ENCODE results near the gene C12orf76.

DNA sequence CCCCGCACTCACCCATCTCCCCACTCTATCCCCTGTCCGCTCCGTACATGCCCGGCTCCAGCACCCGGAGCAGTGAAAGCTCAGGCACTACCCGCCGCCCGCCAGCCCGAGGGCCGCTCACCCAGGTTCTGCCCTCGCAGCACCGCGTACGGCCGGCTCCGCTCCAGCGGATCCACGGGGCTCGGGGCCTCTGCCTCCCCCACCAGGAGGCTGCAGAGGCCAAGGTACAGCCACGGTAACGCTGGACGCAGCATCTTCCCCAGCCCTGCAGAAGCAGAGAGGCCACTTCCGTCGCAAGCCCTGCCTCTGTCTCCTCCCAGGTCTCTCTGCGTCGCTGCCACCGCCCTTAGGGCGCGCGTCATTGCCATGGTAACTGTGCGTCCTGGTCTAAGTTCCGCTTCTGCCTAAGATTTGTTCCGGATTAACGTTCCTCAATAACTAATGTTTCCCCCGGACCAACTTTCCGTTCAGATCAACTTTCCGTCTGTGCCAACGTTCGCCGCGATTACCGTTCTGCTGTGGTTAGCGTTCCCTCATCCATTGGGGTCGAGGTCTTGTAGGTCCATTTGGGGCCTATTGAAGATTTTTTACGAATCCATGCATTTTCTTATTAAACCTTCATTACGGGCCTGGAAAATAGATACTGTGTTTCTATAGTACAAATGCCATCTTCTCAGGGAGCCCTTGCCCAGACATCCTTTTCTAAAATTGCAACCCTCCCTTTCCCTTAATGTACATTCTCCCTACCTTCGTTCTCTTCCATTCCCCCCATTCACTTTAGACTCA is at the start of gene C12orf76:
- TF ChIP-seq CTCF (IDR thresholded peaks at IDR 0.05) = no peak
- TF ChIP-seq RAD21 (conservative IDR thresholded peaks at IDR 0.05 in 1 of 2, IDR thresholded peaks at IDR 0.05 in 1 of 2) = peak in 1 of 2 experiments; percentile 27; a peak in 1 of 5 replicates
- TF ChIP-seq, protein P1, sequence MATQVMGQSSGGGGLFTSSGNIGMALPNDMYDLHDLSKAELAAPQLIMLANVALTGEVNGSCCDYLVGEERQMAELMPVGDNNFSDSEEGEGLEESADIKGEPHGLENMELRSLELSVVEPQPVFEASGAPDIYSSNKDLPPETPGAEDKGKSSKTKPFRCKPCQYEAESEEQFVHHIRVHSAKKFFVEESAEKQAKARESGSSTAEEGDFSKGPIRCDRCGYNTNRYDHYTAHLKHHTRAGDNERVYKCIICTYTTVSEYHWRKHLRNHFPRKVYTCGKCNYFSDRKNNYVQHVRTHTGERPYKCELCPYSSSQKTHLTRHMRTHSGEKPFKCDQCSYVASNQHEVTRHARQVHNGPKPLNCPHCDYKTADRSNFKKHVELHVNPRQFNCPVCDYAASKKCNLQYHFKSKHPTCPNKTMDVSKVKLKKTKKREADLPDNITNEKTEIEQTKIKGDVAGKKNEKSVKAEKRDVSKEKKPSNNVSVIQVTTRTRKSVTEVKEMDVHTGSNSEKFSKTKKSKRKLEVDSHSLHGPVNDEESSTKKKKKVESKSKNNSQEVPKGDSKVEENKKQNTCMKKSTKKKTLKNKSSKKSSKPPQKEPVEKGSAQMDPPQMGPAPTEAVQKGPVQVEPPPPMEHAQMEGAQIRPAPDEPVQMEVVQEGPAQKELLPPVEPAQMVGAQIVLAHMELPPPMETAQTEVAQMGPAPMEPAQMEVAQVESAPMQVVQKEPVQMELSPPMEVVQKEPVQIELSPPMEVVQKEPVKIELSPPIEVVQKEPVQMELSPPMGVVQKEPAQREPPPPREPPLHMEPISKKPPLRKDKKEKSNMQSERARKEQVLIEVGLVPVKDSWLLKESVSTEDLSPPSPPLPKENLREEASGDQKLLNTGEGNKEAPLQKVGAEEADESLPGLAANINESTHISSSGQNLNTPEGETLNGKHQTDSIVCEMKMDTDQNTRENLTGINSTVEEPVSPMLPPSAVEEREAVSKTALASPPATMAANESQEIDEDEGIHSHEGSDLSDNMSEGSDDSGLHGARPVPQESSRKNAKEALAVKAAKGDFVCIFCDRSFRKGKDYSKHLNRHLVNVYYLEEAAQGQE (IDR thresholded peaks at IDR 0.05) = no peak; the same call in 1 of the 2 replicates
- TF ChIP-seq PHF8 (IDR thresholded peaks at IDR 0.05; ENCODE audit: borderline replicate concordance, low read depth) = peak; percentile 31; the same call in 1 of the 2 replicates
- TF ChIP-seq, protein P2, sequence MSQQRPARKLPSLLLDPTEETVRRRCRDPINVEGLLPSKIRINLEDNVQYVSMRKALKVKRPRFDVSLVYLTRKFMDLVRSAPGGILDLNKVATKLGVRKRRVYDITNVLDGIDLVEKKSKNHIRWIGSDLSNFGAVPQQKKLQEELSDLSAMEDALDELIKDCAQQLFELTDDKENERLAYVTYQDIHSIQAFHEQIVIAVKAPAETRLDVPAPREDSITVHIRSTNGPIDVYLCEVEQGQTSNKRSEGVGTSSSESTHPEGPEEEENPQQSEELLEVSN (IDR thresholded peaks at IDR 0.05; ENCODE audit: borderline replicate concordance, low read depth) = peak; percentile 53; the same call in 1 of the 2 replicates
- no peak for TF ChIP-seq CBX2 (IDR thresholded peaks at IDR 0.05; ENCODE audit: borderline replicate concordance, low read depth)
- no peak for TF ChIP-seq CHD2 (IDR thresholded peaks at IDR 0.05; ENCODE audit: low read length, partially characterized antibody)
- TF ChIP-seq POLR2A (IDR thresholded peaks at IDR 0.05; ENCODE audit: low read length) = peak; percentile 94
- no peak for TF ChIP-seq EP300 (IDR thresholded peaks at IDR 0.05)
- TF ChIP-seq EHMT2 (IDR thresholded peaks at IDR 0.05; ENCODE audit: low read depth) = no peak
- TF ChIP-seq, protein P3, sequence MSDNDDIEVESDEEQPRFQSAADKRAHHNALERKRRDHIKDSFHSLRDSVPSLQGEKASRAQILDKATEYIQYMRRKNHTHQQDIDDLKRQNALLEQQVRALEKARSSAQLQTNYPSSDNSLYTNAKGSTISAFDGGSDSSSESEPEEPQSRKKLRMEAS (IDR thresholded peaks at IDR 0.05) = peak; percentile 89
- TF ChIP-seq, protein P4, sequence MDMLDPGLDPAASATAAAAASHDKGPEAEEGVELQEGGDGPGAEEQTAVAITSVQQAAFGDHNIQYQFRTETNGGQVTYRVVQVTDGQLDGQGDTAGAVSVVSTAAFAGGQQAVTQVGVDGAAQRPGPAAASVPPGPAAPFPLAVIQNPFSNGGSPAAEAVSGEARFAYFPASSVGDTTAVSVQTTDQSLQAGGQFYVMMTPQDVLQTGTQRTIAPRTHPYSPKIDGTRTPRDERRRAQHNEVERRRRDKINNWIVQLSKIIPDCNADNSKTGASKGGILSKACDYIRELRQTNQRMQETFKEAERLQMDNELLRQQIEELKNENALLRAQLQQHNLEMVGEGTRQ (IDR thresholded peaks at IDR 0.05) = no peak
